Measurements from ENCODE around the gene ISLR2.
A peak's percentile ranks its signal among the peaks of the same experiment; 100 is the strongest.

Gene ISLR2

DNA sequence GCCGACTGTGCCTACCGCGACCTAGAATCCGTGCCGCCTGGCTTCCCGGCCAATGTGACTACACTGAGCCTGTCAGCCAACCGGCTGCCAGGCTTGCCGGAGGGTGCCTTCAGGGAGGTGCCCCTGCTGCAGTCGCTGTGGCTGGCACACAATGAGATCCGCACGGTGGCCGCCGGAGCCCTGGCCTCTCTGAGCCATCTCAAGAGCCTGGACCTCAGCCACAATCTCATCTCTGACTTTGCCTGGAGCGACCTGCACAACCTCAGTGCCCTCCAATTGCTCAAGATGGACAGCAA, 44.5 kb downstream of the ISLR2 start:
- peaks cover 2% of the 10 kb centered on the region for H3K27me3 Mint-ChIP-seq
- DNase-seq, result no peak

DNA sequence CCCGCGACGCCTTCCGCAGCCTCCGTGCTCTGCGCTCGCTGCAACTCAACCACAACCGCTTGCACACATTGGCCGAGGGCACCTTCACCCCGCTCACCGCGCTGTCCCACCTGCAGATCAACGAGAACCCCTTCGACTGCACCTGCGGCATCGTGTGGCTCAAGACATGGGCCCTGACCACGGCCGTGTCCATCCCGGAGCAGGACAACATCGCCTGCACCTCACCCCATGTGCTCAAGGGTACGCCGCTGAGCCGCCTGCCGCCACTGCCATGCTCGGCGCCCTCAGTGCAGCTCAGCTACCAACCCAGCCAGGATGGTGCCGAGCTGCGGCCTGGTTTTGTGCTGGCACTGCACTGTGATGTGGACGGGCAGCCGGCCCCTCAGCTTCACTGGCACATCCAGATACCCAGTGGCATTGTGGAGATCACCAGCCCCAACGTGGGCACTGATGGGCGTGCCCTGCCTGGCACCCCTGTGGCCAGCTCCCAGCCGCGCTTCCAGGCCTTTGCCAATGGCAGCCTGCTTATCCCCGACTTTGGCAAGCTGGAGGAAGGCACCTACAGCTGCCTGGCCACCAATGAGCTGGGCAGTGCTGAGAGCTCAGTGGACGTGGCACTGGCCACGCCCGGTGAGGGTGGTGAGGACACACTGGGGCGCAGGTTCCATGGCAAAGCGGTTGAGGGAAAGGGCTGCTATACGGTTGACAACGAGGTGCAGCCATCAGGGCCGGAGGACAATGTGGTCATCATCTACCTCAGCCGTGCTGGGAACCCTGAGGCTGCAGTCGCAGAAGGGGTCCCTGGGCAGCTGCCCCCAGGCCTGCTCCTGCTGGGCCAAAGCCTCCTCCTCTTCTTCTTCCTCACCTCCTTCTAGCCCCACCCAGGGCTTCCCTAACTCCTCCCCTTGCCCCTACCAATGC, 45.1 kb downstream of the ISLR2 start:
- Mint-ChIP-seq H3K4me3 (no peak overlapping the region), H3K27me3 (no peaks in the 10 kb centered on the region), H3K9me3 (no peaks in the 10 kb centered on the region), H3K4me1 (no peaks in the 10 kb centered on the region), H3K27ac (peak overlapping the region; percentile 53), H3K36me3 (ENCODE audit: low read depth) (no peaks in the 10 kb centered on the region)
- DNase-seq (no peak), ATAC-seq (no peak)

More for the DNA sequence above, 44.5 kb downstream of the ISLR2 start:
- Mint-ChIP-seq H3K36me3 (ENCODE audit: low read depth) (no peaks in the 10 kb centered on the region), H3K9me3 (no peaks in the 10 kb centered on the region), H3K27ac (peak overlapping the region; percentile 53), H3K4me3 (no peak overlapping the region), H3K4me1 (no peaks in the 10 kb centered on the region)
- ATAC-seq, result no peak

DNA sequence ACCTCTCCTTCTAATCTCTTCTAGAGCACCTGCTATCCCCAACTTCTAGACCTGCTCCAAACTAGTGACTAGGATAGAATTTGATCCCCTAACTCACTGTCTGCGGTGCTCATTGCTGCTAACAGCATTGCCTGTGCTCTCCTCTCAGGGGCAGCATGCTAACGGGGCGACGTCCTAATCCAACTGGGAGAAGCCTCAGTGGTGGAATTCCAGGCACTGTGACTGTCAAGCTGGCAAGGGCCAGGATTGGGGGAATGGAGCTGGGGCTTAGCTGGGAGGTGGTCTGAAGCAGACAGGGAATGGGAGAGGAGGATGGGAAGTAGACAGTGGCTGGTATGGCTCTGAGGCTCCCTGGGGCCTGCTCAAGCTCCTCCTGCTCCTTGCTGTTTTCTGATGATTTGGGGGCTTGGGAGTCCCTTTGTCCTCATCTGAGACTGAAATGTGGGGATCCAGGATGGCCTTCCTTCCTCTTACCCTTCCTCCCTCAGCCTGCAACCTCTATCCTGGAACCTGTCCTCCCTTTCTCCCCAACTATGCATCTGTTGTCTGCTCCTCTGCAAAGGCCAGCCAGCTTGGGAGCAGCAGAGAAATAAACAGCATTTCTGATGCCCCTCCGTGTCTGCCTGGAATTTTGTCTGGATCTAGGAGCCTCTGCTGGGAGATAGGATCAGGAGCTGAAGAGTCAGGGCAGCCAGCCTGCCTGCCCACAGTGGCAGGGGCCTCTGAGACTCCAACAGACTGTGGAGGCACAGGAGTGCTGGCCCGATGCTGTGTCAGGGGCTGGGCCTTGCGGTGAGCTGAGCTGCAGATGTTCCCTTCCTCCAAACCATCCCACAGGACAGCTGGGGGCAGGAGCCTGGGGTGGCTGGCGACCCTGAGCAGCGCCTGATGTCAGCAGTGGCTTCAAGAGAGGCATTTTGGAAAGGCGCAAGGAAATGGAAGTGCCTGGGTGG, 46.2 kb downstream of the ISLR2 start:
- Mint-ChIP-seq H3K4me3 (no peak overlapping the region), H3K9me3 (no peaks in the 10 kb centered on the region), H3K27ac (no peak overlapping the region), H3K36me3 (ENCODE audit: low read depth) (no peaks in the 10 kb centered on the region), H3K4me1 (no peaks in the 10 kb centered on the region), H3K27me3 (no peaks in the 10 kb centered on the region)
- no peak for DNase-seq
- ATAC-seq, result no peak

DNA sequence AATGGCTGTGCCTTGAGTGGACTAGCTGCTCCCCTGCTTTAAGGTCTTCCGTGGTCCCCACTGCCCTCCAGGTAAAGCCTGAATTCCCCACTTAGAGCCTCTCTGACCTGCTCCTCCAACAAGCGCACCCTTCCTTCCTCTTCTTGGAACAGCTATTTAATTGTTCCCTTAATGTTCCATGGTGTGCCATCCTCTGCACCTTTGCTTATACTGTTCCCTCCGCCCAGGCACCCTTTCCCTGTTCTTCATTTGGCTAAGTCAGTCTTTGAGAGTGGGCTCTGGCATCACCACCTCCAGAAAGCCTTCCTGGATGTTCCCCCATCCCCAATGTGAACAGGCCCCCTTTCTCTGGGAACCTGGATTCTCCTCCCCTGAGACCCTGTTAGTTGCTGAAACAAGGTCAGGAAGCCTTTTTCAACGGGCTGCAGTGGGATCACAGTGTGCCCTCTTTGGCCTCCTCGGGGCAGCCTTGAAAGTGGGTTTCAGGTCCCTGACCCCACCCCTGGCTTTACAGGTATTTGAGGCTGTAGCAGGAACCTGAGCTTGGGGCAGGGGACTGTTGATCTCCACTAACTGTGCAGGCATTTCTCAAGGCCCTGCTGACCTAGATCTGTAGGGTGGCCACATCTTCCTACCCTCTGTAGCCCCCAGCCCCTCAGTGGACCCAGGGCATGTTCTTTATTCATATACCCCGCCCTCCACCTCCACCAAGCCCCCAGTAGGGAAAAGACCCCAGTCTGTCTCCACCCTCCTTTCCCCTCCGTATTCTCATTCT, 48.1 kb downstream of the ISLR2 start:
- H3K27me3 Mint-ChIP-seq, result peaks cover 2% of the 10 kb centered on the region

DNA sequence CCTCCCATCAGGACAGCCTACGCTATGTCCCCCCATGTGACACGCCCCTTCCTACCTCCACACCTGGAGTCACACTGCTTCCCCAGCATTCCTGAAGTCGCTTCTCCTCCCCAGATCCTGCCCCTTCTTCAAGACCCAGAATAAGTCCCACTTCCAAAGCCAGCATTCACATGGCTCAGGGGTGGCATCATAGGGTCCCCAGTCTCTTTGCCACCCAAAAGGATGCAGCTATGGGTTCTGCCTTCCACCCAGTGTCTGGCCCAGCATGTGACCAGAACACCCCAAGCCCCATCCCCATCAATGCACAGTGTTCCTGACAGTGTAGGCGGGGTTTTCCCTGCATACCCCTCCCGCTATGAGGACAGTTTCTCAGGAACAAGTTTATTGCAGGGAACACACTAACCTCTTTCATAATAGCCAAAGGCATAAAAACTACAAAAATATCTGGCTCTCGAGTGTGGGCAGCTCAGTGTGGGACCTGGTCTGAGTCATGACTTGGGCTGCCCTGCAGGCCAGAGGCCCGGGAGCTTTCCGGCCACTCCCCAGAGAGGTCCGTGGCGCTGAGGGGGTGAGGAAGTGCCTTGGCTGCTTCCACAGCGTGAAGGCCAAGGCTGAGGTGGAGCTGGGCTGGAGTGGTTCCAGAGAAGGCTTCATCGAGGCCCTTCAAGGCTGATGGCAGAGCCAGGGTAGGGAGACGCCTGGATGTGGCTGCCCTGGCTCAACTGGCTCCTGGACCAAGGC, 48.9 kb downstream of the ISLR2 start:
- ATAC-seq (no peak), DNase-seq (no peak)
- no peaks in the 10 kb centered on the region for H3K4me1 Mint-ChIP-seq
- H3K9me3 Mint-ChIP-seq, result no peaks in the 10 kb centered on the region
- H3K27ac Mint-ChIP-seq, result no peak overlapping the region
- peaks cover 2% of the 10 kb centered on the region for H3K27me3 Mint-ChIP-seq
- no peaks in the 10 kb centered on the region for H3K36me3 Mint-ChIP-seq (ENCODE audit: low read depth)
- H3K4me3 Mint-ChIP-seq, result no peak overlapping the region

More for the DNA sequence above, 48.1 kb downstream of the ISLR2 start:
- H3K9me3 Mint-ChIP-seq, result no peaks in the 10 kb centered on the region
- no peaks in the 10 kb centered on the region for H3K36me3 Mint-ChIP-seq (ENCODE audit: low read depth)
- no peak overlapping the region for H3K27ac Mint-ChIP-seq
- ATAC-seq, result no peak
- H3K4me3 Mint-ChIP-seq, result no peak overlapping the region
- DNase-seq, result no peak
- no peaks in the 10 kb centered on the region for H3K4me1 Mint-ChIP-seq

DNA sequence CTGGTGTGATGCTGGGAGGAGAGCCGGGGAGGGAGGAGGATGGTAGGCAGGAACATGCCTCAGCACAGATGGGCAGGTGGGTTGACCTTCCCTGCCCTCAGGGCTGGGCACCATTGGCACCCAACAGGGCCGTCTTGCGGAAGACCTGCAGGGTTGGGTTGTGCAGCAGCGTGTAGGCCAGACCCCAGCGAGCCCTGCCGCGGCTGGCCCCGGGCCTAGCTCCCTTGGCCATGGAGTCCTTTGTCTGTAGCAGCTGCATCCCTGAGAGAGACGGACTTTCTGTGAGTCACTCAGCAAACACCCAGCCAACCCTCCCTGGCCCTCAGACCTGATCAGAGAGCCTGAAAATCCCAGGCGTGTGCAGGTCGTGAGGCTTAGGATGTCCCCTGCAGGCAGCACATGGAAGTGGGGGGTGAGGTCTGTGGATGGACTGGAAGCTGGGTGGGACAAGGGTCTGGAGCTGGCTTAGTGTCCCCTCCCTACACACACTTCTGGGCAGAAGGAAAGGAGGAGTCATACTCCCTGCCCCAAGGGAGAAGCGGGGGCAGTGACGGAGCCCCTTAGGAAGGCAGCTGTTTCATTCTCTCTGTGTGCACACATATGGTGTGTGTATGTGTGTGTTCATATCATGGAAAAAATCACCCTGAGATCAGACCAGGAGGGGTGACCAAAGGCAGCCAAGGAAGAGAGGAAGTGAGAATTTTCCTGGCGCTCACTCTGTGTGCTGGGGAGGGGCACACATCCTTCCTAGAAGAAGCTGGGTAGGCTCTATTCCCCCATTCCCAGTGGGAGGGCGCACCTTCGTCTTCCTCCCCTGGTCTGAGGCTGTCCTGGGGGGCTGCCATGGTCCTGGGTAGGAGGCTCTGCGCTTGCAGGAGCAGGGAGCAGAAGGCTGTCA, 49.8 kb downstream of the ISLR2 start:
- ATAC-seq, result no peak
- Mint-ChIP-seq H3K36me3 (ENCODE audit: low read depth) (no peaks in the 10 kb centered on the region), H3K4me1 (no peaks in the 10 kb centered on the region), H3K27ac (no peak overlapping the region), H3K4me3 (no peak overlapping the region), H3K27me3 (peaks cover 2% of the 10 kb centered on the region), H3K9me3 (no peaks in the 10 kb centered on the region)
- no peak for DNase-seq

DNA sequence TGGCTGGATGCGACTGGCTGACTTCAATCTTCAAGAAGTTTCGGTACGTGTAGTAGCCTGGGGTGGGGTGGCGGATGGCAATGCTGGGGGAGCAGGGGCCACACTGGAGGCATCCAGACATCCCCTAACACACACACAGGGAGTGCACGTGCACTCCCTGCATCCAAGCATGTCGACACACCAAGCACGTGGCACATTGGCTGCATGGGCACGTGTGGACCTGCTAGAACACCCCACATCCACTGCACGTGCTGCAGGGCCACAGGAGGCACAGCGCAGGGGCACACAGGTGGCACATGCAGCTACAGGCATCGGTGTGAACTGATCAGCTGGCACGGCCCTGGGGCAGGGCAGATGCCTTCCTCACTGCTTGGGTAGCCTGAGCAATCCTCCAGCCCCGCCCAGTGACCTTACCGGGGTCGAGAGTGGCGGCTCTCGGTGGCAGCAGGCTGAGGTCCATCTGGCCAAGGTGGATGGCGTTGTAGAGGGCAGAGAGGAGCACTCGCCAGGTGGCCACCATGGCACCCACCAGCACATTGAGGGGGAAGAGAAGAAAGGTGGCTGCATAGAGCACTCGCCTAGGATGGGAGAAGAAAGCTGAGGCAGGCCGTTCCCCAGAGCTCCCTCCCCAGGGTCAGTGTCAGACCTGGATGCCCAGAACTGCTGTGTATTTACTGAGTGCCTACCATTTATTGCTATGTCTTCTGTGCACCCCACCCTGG, 50.7 kb downstream of the ISLR2 start:
- H3K27me3 Mint-ChIP-seq, result peaks cover 2% of the 10 kb centered on the region
- no peak overlapping the region for H3K27ac Mint-ChIP-seq
- no peak overlapping the region for H3K4me3 Mint-ChIP-seq
- H3K9me3 Mint-ChIP-seq, result no peaks in the 10 kb centered on the region
- H3K36me3 Mint-ChIP-seq (ENCODE audit: low read depth), result no peaks in the 10 kb centered on the region
- peaks cover 2% of the 10 kb centered on the region for H3K4me1 Mint-ChIP-seq
- DNase-seq, result no peak
- ATAC-seq, result no peak

DNA sequence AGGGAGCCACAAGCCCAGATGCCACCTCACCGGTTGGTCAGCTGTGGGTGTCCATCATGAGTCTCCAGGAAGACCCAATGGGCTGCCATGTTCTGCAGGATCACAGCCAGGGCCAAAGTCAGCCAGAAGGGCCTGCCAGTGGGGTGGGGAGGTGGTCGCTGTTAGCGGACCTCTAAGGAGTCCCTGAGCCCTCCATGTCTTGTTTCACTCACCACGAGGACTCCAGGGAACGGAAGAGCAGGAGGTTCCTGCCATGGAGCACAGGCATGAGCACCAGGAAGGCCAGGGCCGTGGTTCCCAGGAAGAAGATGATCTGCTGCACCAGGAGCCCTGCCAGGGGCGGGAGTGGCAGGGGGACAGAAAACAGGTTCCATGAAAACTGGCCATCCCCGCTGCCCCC, 51.7 kb downstream of the ISLR2 start:
- no peak for ATAC-seq
- H3K9me3 Mint-ChIP-seq, result no peaks in the 10 kb centered on the region
- no peaks in the 10 kb centered on the region for H3K36me3 Mint-ChIP-seq (ENCODE audit: low read depth)
- no peak for DNase-seq
- no peak overlapping the region for H3K4me3 Mint-ChIP-seq
- H3K27me3 Mint-ChIP-seq, result peaks cover 2% of the 10 kb centered on the region
- H3K27ac Mint-ChIP-seq, result no peak overlapping the region
- peaks cover 2% of the 10 kb centered on the region for H3K4me1 Mint-ChIP-seq

DNA sequence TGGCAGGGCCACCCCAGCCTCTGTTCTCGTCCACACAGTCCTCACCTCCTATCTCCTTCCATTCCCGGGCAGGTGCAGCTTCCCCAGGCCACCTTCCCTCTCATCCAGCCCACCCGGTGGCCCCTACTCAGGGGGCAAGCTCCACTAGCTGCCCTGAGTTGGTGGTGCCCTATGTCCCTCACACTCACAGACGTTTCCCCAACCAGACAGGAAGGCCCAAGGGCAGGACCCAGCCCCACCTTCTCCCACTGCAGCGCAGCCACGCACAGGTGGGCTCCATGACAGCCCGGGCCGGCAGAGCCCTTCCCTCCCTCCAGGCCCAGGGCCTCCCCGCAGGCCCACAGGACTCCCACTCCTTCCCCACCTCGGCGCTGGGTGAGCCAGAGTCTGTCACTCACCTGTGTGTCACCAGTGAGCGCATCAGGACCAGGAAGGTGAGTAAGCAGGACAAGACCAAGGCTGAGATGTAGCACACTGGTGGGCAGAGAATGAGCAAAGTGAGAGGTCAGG, 54.3 kb downstream of the ISLR2 start:
- H3K27ac Mint-ChIP-seq, result no peak overlapping the region
- peaks cover 2% of the 10 kb centered on the region for H3K27me3 Mint-ChIP-seq
- no peak overlapping the region for H3K4me3 Mint-ChIP-seq
- DNase-seq (no peak), ATAC-seq (peak; percentile 52)
- H3K9me3 Mint-ChIP-seq, result no peaks in the 10 kb centered on the region
- peaks cover 2% of the 10 kb centered on the region for H3K4me1 Mint-ChIP-seq
- no peaks in the 10 kb centered on the region for H3K36me3 Mint-ChIP-seq (ENCODE audit: low read depth)

DNA sequence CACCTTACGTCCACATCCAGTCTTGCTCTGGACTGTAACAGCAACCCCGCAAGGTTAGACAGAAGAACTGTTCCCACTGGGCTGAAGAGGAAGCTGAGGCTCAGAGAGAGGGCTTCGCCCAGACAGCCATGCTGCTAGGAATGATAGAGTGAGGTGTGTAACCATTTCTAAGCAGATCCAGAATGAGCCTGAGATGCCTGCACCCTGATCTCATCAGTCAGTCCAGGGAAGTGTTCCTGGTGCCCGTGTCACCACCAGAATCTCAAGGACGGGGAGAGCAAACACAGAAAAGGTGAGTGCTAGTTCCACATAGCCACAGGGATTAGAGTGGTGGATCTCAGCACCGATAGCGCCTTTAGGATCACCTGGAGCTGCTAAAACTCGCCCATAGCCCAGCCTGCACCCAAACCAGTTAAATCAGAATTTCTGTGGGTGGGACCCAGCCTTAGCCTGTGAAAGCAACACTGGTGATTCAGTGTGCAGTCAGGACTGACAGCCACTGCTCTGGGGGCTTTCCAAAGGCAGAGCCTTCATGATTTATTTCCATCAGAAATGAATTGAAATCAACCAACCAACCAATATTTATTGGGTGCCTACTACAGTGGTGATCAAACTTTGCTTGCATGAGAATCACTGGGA, 55.4 kb downstream of the ISLR2 start:
- DNase-seq, result no peak
- H3K4me1 Mint-ChIP-seq, result peaks cover 2% of the 10 kb centered on the region
- no peaks in the 10 kb centered on the region for H3K36me3 Mint-ChIP-seq (ENCODE audit: low read depth)
- H3K9me3 Mint-ChIP-seq, result no peaks in the 10 kb centered on the region
- peak; percentile 53 for ATAC-seq
- no peak overlapping the region for H3K4me3 Mint-ChIP-seq
- H3K27me3 Mint-ChIP-seq, result peaks cover 2% of the 10 kb centered on the region
- H3K27ac Mint-ChIP-seq, result no peak overlapping the region

Data from activated naive CD8-positive, alpha-beta T cell treated with anti-CD3 and anti-CD28 coated beads, Interleukin-2, amount 50 U/mL, for 24 hours (primary cell).